ENCODE data around the gene MAMDC2. TPM values are rescaled to one million over a fixed set of nuclear protein-coding genes. Genes with fewer than 3 reads are reported as not detected.

MAMDC2 gene
- total RNA-seq, 4 donors from 2014 or later, result 96.5 to 192 (median 140) TPM

DNA sequence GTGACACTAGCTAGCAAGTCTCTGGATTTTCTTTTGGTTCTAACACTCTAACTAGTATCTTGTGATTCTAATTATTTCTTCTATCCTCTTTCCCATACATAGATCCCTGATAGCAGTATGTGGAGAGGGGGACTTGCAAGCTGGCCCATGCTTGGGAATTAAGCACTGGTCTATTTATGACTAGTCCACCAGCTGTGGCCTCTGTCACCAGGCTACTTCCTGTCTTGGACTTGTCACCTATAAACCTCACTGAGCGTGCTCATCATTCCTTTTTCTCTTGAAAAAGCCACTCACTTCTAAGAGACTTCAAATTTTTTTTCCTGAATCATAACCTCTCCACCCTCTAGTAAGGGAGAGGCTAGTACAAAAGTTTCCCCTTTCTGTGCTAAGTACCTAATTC lies 32.3 kb upstream of the MAMDC2 start:
- H3K9me3 ChIP-seq, result no peaks in the 10 kb centered on the region
- peaks cover 0 to 41% (median 6%) of the 10 kb centered on the region in 3 donors for H3K4me1 ChIP-seq
- H3K27me3 ChIP-seq, result no peaks in the 10 kb centered on the region
- H3K27ac ChIP-seq, result no peak overlapping the region
- no peak for TF ChIP-seq POLR2AphosphoS5 (IDR thresholded peaks at IDR 0.05)
- TF ChIP-seq, protein P1, sequence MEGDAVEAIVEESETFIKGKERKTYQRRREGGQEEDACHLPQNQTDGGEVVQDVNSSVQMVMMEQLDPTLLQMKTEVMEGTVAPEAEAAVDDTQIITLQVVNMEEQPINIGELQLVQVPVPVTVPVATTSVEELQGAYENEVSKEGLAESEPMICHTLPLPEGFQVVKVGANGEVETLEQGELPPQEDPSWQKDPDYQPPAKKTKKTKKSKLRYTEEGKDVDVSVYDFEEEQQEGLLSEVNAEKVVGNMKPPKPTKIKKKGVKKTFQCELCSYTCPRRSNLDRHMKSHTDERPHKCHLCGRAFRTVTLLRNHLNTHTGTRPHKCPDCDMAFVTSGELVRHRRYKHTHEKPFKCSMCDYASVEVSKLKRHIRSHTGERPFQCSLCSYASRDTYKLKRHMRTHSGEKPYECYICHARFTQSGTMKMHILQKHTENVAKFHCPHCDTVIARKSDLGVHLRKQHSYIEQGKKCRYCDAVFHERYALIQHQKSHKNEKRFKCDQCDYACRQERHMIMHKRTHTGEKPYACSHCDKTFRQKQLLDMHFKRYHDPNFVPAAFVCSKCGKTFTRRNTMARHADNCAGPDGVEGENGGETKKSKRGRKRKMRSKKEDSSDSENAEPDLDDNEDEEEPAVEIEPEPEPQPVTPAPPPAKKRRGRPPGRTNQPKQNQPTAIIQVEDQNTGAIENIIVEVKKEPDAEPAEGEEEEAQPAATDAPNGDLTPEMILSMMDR (IDR thresholded peaks at IDR 0.05), result no peak
- TF ChIP-seq EP300 (IDR thresholded peaks at IDR 0.05), result no peak
- TF ChIP-seq POLR2A (IDR thresholded peaks at IDR 0.05), result no peak
- H3K36me3 ChIP-seq, result no peaks in the 10 kb centered on the region
- ATAC-seq, result no peak
- no peak overlapping the region for H3K4me3 ChIP-seq
- WGBS, 2 donors (ENCODE audit: low coverage in 1 of 2), result 100% methylated on average over 1 of the region's 1 CpG

DNA sequence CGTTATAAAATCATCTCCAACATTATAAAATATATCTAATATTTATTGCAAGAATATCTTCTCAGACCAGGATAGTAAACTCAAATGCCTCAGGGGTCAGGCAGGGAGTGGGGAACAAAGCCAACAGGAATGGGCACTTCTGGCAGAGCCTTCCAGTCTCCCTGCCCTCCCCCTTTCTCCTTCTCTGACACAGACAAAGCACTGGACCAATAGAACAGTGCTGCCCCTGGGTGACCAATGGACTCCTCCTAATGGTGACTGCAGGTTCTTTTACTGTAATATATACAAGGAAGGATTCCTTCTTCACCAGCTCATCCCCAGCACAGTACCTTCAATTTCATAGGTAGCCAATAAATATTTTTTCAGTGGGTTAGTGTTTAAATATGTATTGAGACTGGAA lies 31.1 kb upstream of the MAMDC2 start:
- no peak for ATAC-seq
- Histone ChIP-seq H3K27ac (no peak overlapping the region), H3K4me1 (peaks cover 0 to 30% (median 2%) of the 10 kb centered on the region in 3 donors), H3K9me3 (no peaks in the 10 kb centered on the region), H3K36me3 (no peaks in the 10 kb centered on the region), H3K4me3 (no peak overlapping the region), H3K27me3 (no peaks in the 10 kb centered on the region)
- WGBS, 2 donors (ENCODE audit: low coverage in 1 of 2), result 50 to 65% methylated on average over 1 of the region's 1 CpG
- TF ChIP-seq POLR2A (IDR thresholded peaks at IDR 0.05) (no peak), EP300 (IDR thresholded peaks at IDR 0.05) (no peak)

DNA sequence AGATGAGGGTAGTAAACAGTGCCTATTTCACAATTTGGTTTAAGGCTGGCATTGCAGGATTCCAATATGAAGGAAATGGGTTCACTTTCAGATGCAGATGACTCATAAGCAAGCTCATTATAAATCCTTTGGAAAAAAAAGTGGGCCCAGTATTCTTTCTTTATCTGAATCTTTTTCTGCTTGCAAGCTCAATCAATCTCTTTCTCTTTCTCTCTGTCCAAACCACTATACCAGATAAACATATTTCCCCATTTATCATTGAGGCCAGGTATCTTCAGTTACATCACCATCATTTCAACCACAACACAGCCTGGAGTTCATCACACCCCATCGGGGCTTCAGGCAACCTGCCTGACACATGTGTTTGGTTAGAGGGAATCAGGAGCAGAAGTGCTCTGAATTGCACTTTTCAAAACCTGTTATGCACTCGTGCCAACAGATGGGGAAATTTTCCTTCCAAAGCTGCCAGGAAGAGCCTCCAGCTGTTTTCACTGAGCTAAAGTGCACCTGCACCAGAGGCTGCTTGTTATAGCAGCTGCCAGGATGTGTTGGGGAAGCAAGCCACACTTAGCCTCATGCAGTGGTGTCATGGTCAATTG lies 30.0 kb upstream of the MAMDC2 start:
- Histone ChIP-seq H3K36me3 (no peaks in the 10 kb centered on the region), H3K27ac (peak overlapping the region in 2 of 4 donors; percentile 15 to 49), H3K4me1 (peaks cover 0 to 23% (median 0%) of the 10 kb centered on the region in 3 donors), H3K4me3 (no peak overlapping the region), H3K27me3 (no peaks in the 10 kb centered on the region), H3K9me3 (no peaks in the 10 kb centered on the region)
- 17% methylated on average over 2 of the region's 2 CpGs; no CpG with 5 or more reads in 1 of the 2 donors for WGBS, 2 donors (ENCODE audit: low coverage in 1 of 2)
- TF ChIP-seq POLR2A (IDR thresholded peaks at IDR 0.05) (no peak), POLR2AphosphoS5 (IDR thresholded peaks at IDR 0.05) (peak; percentile 54)
- peak; percentile 88 for ATAC-seq

DNA sequence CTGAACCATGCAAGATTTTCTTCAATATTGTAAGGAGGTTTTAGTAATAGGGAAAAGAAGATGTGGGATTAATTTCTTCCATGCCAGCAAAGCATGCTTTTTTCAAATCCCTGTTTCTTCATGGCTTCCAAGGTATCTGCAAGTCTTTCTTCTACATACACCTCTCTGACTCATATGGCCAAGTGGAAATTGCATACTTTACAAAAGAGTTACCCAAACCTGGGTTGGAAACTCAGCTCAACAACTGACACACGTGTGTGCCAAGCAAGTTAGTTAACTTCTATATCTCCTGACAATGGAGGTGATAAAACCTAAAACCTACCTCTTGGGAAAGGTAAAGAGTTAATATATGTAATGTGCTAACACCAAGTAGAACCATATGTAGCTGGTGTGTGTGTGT lies 28.5 kb upstream of the MAMDC2 start:
- ATAC-seq, result no peak
- Histone ChIP-seq H3K9me3 (no peaks in the 10 kb centered on the region), H3K27ac (no peak overlapping the region), H3K4me1 (peaks cover 0 to 23% (median 0%) of the 10 kb centered on the region in 3 donors), H3K27me3 (no peaks in the 10 kb centered on the region), H3K36me3 (no peaks in the 10 kb centered on the region), H3K4me3 (no peak overlapping the region)
- TF ChIP-seq, protein P1 (IDR thresholded peaks at IDR 0.05), result no peak
- TF ChIP-seq POLR2A (IDR thresholded peaks at IDR 0.05) (no peak), EP300 (IDR thresholded peaks at IDR 0.05) (no peak), POLR2AphosphoS5 (IDR thresholded peaks at IDR 0.05) (no peak)
- WGBS, 2 donors (ENCODE audit: low coverage in 1 of 2), result 83 to 100% methylated on average over 1 of the region's 1 CpG

DNA sequence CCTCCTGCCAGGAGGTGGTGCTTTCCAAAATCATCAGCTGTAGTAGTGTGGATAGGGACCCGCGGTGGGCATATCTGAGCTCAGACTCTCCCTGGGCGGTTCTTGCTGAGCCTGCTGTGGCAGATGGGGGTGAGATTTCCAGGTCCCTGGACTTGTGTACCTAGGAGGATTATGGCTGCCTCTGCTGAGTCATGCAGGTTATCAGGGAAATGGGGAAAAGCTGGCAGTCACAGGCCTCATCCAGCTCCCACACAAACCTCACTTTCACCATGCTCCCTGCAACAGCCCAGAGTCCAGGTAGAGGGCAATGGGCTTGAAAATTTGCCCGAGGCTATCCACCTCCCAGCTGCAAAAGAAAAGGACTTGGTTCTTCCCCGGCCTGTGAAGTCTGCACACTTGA lies 23.4 kb upstream of the MAMDC2 start:
- no peak overlapping the region for H3K4me3 ChIP-seq
- 89 to 92% methylated on average over 2 to 5 of the region's 5 CpGs for WGBS, 2 donors (ENCODE audit: low coverage in 1 of 2)
- H3K4me1 ChIP-seq, result peaks cover 0 to 9% (median 3%) of the 10 kb centered on the region in 3 donors
- no peak for ATAC-seq
- H3K27me3 ChIP-seq, result no peaks in the 10 kb centered on the region
- no peaks in the 10 kb centered on the region for H3K36me3 ChIP-seq
- no peak for TF ChIP-seq EP300 (IDR thresholded peaks at IDR 0.05)
- no peak for TF ChIP-seq POLR2AphosphoS5 (IDR thresholded peaks at IDR 0.05)
- no peaks in the 10 kb centered on the region for H3K9me3 ChIP-seq
- no peak overlapping the region for H3K27ac ChIP-seq

DNA sequence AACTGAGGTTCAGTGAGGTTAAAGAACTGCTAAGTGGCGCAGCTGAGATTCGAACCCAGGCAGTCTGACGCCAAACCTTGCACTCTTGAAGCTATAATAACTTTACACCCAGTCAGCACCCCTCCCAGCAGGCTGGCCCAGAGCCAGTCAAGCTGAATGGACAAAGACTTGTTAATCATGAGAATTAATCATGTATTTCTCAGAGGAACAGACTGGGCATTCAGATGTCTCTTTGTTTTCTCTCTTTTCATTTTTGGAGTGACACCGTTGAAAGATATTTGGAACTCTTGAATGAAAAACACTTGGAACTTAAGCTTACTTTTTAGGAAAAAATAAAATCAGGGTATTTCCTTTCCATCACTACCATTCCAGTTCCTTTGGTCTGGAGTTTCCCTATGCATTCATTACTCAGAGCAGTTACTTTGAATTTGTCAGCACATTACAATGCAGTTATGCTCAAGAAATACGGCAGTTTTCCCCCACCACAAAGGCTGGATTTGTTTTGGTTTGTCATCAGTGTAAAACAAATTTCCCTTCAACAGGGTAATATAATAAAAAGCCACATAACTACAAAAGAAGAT lies 22.6 kb upstream of the MAMDC2 start:
- H3K9me3 ChIP-seq, result no peaks in the 10 kb centered on the region
- H3K36me3 ChIP-seq, result no peaks in the 10 kb centered on the region
- TF ChIP-seq, protein P1 (IDR thresholded peaks at IDR 0.05), result no peak
- peaks cover 0 to 9% (median 3%) of the 10 kb centered on the region in 3 donors for H3K4me1 ChIP-seq
- H3K27me3 ChIP-seq, result no peaks in the 10 kb centered on the region
- 30 to 48% methylated on average over 3 to 5 of the region's 5 CpGs for WGBS, 2 donors (ENCODE audit: low coverage in 1 of 2)
- no peak overlapping the region for H3K27ac ChIP-seq
- no peak for ATAC-seq
- H3K4me3 ChIP-seq, result no peak overlapping the region

Data from gastroesophageal sphincter (tissue), 4 donors.